H4 (cell line): ENCODE results near the gene PID1. TPM values are rescaled to one million over a fixed set of nuclear protein-coding genes. Genes with fewer than 3 reads are reported as not detected.

Source experiments
- DNase-seq: peaks from one replicate; pipeline ENCODE4 v3.0.0-alpha.2; 2015; ENCODE audit warnings: low spot score
- total RNA-seq: library from RNA; depleted of rRNA; stranded (reverse); fragments of >200 nt; shearing (Covaris generic); gene quantifications from 2 replicates; pipeline ENCODE4 v1.2.3, GENCODE V29; 2014

The PID1 gene
- total RNA-seq, 1 experiment from 2014 or later = 2.5 TPM

GRCh38 chr2:229022071-229022470, 249.0 kb downstream of the PID1 start:
- no peak for DNase-seq

GRCh38 chr2:229009816-229010215, 261.3 kb downstream of the PID1 start:
- DNase-seq = no peak

DNA sequence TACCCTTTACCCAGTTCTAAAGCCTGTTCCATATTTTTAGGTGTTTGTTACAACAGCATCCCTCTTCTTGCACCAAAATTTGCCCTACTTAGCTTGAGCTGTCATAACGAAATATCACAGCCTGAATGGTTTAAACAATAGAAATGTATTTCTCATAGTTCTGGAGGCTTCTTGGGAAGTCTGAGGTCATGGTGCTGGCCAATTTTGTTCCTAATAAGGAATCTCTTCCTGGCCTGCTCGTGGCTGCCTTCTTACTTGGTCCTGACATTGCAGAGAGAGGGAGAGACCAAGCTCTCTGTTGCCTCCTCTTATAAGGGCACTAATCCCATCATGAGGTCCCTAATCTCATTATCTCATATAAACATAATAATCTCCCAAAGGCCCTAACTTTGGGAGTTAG, 267.8 kb downstream of the PID1 start:
- DNase-seq = no peak

DNA sequence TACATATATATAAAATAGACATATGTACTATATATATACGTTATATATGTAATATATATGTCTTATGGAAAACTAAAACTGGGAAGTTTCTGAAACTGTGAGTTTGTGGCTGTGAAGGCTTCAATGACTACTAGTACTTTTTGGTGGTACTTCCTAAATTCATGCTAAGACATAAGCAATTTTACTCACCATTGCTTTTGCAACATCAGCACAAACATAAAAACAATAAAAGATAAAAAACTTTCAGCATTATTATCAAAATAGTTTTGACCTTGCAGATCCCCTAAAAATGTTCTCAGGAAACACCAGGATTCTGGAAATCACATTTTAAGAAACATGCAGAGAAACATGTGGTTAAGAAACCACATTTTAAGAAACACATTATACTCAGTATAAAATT, 269.9 kb downstream of the PID1 start:
- no peak for DNase-seq

GRCh38 chr2:228999326-228999725, 271.8 kb downstream of the PID1 start:
- DNase-seq = no peak

GRCh38 chr2:228988786-228989185, 282.3 kb downstream of the PID1 start:
- no peak for DNase-seq

DNA sequence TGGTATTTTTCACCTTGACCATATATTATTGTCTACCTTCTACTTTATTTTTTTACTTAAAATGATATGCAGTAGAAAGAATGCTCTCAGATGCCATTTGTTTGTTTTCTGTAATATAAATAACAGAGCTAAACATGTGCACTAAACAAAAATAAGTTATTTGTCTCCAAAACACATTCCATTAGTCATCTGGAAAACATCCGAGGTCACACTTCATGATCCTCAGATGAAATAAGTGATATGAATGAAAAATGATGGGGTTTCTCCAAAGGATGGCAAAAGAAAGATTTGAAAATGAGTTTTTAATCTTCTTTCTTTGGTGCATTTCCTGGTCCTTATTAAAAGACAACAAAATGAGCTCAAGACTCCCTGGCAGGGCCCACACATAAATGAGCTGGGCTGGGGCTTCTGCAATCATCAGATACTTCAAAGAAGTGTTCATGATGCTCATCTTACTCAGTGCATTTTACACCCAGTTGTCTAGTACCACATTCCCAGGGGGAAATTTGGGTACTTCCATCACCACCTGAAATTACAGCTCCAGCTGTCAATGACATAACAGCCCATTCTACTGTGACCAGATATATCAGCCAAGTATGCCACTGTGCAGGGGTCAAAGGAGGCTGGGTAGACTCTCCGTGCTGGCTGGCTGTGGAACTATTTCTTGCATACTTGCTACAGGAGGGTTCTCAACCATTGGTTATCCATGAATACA, 283.5 kb downstream of the PID1 start:
- no peak for DNase-seq

- no peak for DNase-seq
These were observed 284.1 kb downstream of the PID1 start for GRCh38 chr2:228986961-228987360.

- no peak for DNase-seq
These were observed 287.4 kb downstream of the PID1 start for GRCh38 chr2:228983700-228984099.

GRCh38 chr2:228974169-228974568, 296.9 kb downstream of the PID1 start:
- DNase-seq = no peak
